ENCODE measurements around the gene PCDH17.

PCDH17 gene

DNA sequence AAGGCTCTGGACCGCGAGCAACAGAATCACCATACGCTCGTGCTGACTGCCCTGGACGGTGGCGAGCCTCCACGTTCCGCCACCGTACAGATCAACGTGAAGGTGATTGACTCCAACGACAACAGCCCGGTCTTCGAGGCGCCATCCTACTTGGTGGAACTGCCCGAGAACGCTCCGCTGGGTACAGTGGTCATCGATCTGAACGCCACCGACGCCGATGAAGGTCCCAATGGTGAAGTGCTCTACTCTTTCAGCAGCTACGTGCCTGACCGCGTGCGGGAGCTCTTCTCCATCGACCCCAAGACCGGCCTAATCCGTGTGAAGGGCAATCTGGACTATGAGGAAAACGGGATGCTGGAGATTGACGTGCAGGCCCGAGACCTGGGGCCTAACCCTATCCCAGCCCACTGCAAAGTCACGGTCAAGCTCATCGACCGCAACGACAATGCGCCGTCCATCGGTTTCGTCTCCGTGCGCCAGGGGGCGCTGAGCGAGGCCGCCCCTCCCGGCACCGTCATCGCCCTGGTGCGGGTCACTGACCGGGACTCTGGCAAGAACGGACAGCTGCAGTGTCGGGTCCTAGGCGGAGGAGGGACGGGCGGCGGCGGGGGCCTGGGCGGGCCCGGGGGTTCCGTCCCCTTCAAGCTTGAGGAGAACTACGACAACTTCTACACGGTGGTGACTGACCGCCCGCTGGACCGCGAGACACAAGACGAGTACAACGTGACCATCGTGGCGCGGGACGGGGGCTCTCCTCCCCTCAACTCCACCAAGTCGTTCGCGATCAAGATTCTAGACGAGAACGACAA lies 1.8 kb downstream of the PCDH17 start:
- H3K9me3 ChIP-seq, result no peaks in the 10 kb centered on the region

DNA sequence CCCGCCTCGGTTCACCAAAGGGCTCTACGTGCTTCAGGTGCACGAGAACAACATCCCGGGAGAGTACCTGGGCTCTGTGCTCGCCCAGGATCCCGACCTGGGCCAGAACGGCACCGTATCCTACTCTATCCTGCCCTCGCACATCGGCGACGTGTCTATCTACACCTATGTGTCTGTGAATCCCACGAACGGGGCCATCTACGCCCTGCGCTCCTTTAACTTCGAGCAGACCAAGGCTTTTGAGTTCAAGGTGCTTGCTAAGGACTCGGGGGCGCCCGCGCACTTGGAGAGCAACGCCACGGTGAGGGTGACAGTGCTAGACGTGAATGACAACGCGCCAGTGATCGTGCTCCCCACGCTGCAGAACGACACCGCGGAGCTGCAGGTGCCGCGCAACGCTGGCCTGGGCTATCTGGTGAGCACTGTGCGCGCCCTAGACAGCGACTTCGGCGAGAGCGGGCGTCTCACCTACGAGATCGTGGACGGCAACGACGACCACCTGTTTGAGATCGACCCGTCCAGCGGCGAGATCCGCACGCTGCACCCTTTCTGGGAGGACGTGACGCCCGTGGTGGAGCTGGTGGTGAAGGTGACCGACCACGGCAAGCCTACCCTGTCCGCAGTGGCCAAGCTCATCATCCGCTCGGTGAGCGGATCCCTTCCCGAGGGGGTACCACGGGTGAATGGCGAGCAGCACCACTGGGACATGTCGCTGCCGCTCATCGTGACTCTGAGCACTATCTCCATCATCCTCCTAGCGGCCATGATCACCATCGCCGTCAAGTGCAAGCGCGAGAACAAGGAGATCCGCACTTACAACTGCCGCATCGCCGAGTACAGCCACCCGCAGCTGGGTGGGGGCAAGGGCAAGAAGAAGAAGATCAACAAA lies 2.6 kb downstream of the PCDH17 start:
- Histone ChIP-seq H3K4me3 (ENCODE audit: low read depth in 1 of 2, low read length in 1 of 2) (no peak overlapping the region), H3K27me3 (peaks cover 91% of the 10 kb centered on the region), H3K4me1 (ENCODE audit: control insufficient read depth in 1 of 2, insufficient read depth in 1 of 2, low read depth in 1 of 2, low read length in 1 of 2) (peaks cover 0 to 7% of the 10 kb centered on the region in 2 experiments), H3K36me3 (no peaks in the 10 kb centered on the region), H3K27ac (no peak overlapping the region), H3K9me3 (no peaks in the 10 kb centered on the region)
- TF ChIP-seq, protein P1, sequence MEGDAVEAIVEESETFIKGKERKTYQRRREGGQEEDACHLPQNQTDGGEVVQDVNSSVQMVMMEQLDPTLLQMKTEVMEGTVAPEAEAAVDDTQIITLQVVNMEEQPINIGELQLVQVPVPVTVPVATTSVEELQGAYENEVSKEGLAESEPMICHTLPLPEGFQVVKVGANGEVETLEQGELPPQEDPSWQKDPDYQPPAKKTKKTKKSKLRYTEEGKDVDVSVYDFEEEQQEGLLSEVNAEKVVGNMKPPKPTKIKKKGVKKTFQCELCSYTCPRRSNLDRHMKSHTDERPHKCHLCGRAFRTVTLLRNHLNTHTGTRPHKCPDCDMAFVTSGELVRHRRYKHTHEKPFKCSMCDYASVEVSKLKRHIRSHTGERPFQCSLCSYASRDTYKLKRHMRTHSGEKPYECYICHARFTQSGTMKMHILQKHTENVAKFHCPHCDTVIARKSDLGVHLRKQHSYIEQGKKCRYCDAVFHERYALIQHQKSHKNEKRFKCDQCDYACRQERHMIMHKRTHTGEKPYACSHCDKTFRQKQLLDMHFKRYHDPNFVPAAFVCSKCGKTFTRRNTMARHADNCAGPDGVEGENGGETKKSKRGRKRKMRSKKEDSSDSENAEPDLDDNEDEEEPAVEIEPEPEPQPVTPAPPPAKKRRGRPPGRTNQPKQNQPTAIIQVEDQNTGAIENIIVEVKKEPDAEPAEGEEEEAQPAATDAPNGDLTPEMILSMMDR (IDR thresholded peaks at IDR 0.05), result no peak

More for the DNA sequence above, 1.8 kb downstream of the PCDH17 start:
- peaks cover 99% of the 10 kb centered on the region for H3K27me3 ChIP-seq
- H3K27ac ChIP-seq, result no peak overlapping the region
- H3K4me1 ChIP-seq (ENCODE audit: control insufficient read depth in 1 of 2, insufficient read depth in 1 of 2, low read depth in 1 of 2, low read length in 1 of 2), result peaks cover 0 to 7% of the 10 kb centered on the region in 2 experiments
- no peaks in the 10 kb centered on the region for H3K36me3 ChIP-seq
- TF ChIP-seq, protein P1 (IDR thresholded peaks at IDR 0.05), result no peak
- no peak overlapping the region for H3K4me3 ChIP-seq (ENCODE audit: low read depth in 1 of 2, low read length in 1 of 2)

DNA sequence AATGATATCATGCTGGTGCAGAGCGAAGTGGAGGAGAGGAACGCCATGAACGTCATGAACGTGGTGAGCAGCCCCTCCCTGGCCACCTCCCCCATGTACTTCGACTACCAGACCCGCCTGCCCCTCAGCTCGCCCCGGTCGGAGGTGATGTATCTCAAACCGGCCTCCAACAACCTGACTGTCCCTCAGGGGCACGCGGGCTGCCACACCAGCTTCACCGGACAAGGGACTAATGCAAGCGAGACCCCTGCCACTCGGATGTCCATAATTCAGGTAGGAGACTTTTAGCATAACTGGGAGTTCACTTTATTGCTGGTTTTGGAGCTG lies 3.3 kb downstream of the PCDH17 start:
- no peaks in the 10 kb centered on the region for H3K9me3 ChIP-seq
- no peak overlapping the region for H3K4me3 ChIP-seq (ENCODE audit: low read depth in 1 of 2, low read length in 1 of 2)
- H3K27ac ChIP-seq, result no peak overlapping the region
- peaks cover 85% of the 10 kb centered on the region for H3K27me3 ChIP-seq
- no peaks in the 10 kb centered on the region for H3K36me3 ChIP-seq
- peaks cover 0 to 2% of the 10 kb centered on the region in 2 experiments for H3K4me1 ChIP-seq (ENCODE audit: control insufficient read depth in 1 of 2, insufficient read depth in 1 of 2, low read depth in 1 of 2, low read length in 1 of 2)
- TF ChIP-seq, protein P1 (IDR thresholded peaks at IDR 0.05), result no peak

DNA sequence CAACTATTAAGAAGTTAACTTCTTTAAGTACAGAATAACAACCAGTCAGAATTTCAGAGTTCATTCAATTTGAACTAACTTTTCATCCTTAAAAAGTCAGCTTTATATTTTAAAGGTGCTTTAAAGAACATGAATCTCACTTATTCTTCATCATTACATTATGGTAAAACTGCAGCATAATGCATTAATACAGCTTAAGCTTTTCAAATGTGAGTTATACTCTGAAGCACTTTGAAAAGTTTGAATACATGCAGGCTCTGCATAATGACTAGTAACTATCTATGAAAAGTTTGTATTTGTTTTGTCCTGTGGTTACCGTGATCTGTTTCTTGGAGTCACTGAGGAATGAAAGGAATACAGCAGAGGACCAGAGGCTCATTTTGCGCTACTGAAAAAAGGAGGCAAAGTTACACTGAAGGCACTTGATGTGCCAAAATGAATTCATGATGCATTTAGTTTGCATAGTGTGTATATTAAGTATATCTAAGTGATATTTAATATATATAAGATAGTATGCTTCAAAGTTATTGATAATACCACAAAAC lies 4.1 kb downstream of the PCDH17 start:
- no peaks in the 10 kb centered on the region for H3K36me3 ChIP-seq
- no peak overlapping the region for H3K27ac ChIP-seq
- no peak overlapping the region for H3K4me3 ChIP-seq (ENCODE audit: low read depth in 1 of 2, low read length in 1 of 2)
- H3K9me3 ChIP-seq, result no peaks in the 10 kb centered on the region
- no peaks in the 10 kb centered on the region for H3K4me1 ChIP-seq (ENCODE audit: control insufficient read depth in 1 of 2, insufficient read depth in 1 of 2, low read depth in 1 of 2, low read length in 1 of 2)
- TF ChIP-seq, protein P1 (IDR thresholded peaks at IDR 0.05), result no peak
- peaks cover 77% of the 10 kb centered on the region for H3K27me3 ChIP-seq

DNA sequence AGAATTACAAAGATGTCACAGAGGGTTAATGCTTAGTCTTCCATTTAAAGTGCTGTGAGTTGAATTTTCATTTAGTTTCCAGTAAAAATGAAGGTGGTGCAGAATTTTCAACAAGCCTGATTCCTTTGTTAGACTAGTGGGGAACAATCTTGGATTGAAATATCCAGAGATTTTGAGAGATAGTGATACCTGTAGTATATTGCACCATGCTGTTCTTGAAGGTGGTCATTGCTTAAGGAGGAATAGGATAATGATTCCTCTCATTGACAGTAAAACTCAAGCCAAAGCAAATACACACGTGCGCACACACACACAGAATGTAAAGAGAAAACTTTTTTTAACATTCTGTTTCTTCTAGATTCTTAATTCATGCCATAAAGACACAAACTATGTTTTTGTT lies 5.3 kb downstream of the PCDH17 start:
- Histone ChIP-seq H3K4me1 (ENCODE audit: control insufficient read depth in 1 of 2, insufficient read depth in 1 of 2, low read depth in 1 of 2, low read length in 1 of 2) (no peaks in the 10 kb centered on the region), H3K9me3 (no peaks in the 10 kb centered on the region), H3K4me3 (ENCODE audit: low read depth in 1 of 2, low read length in 1 of 2) (no peak overlapping the region), H3K27me3 (peaks cover 65% of the 10 kb centered on the region), H3K36me3 (no peaks in the 10 kb centered on the region), H3K27ac (no peak overlapping the region)
- TF ChIP-seq, protein P1 (IDR thresholded peaks at IDR 0.05), result no peak
